Measurements from ENCODE around the gene ADAMTSL5. TPM values are rescaled to one million over a fixed set of nuclear protein-coding genes. Genes with fewer than 3 reads are reported as not detected.

Gene ADAMTSL5
- total and polyA plus RNA-seq, 2 of the 8 experiments (the other 6 are each of a cell fraction or from before 2014, with no cell fraction given) = 0.82 to 0.99 TPM

- TF ChIP-seq RXRA (IDR thresholded peaks at IDR 0.05; ENCODE audit: insufficient read depth, low read depth, low read length) (no peak), MAX (IDR thresholded peaks at IDR 0.05) (peak; percentile 69; the same call in 1 of the 2 replicates), ATF2 (IDR thresholded peaks at IDR 0.05; ENCODE audit: low read length) (0 out of 2 replicates have a peak, but pooled peaks have one; percentile 41), SIX5 (IDR thresholded peaks at IDR 0.05; ENCODE audit: low read depth, low read length) (no peak), JUND (IDR thresholded peaks at IDR 0.05; ENCODE audit: low read length) (peak; percentile 77), CBX5 (IDR thresholded peaks at IDR 0.05; ENCODE audit: low read depth, low read length) (no peak), SUZ12 (IDR thresholded peaks at IDR 0.05; ENCODE audit: low read length) (no peak), CEBPB (IDR thresholded peaks at IDR 0.05; ENCODE audit: low read depth, low read length) (peak; percentile 88), KDM1A (IDR thresholded peaks at IDR 0.05; ENCODE audit: borderline replicate concordance, low read length) (no peak), RAD21 (IDR thresholded peaks at IDR 0.05 in 1 of 2, conservative IDR thresholded peaks at IDR 0.05 in 1 of 2; ENCODE audit: low read depth in 2 of 2, low read length in 2 of 2) (no peak), USF2 (IDR thresholded peaks at IDR 0.05; ENCODE audit: low read length) (no peak)
Observed at GRCh38 chr19:1490311-1491113, 22.3 kb downstream of the ADAMTSL5 start, which contains the start of gene PCSK4 (continued).
